HAP-1 (cell line): ENCODE data around the gene SELENOO.
A peak's percentile ranks its signal among the peaks of the same experiment; 100 is the strongest.

Experiments used
- DNase-seq, 2 experiments: peaks; one replicate each; pipeline ENCODE4 v3.0.0-alpha.2; 2016 to 2020; ENCODE audit warnings: low spot score in 2 of 2
- H3K27me3 ChIP-seq: fragments of 250-450 bp; sonication (Bioruptor Pico); 2 replicates; pipeline ENCODE4 v1.5.1; 2020; ENCODE audit warnings: low read depth, mild to moderate bottlenecking, moderate library complexity
- H3K36me3 ChIP-seq: fragments of 250-450 bp; sonication (Bioruptor Pico); replicated peaks from 2 replicates; pipeline ENCODE4 v1.5.1; 2020; ENCODE audit warnings: mild to moderate bottlenecking
- H3K4me1 ChIP-seq: fragments of 250-450 bp; sonication (Bioruptor Pico); 2 replicates; pipeline ENCODE4 v1.5.1; 2020; ENCODE audit warnings: mild to moderate bottlenecking
- H3K4me3 ChIP-seq: fragments of 250-450 bp; sonication (Bioruptor Pico); 2 replicates; pipeline ENCODE4 v1.5.1; 2020; ENCODE audit warnings: mild to moderate bottlenecking, moderate library complexity
- H3K9me3 ChIP-seq: fragments of 250-450 bp; sonication (Bioruptor Pico); 2 replicates; pipeline ENCODE4 v1.5.1; 2020; ENCODE audit warnings: mild to moderate bottlenecking, moderate library complexity
- in situ Hi-C: fragments of 300-500 bp; cut with MboI; formaldehyde crosslinking; loops from 3 replicates; pipeline ENCODE4 v1.14.3; 2020; ENCODE audit warnings: low sequenced_read_pairs, inconsistent platforms, mixed read lengths

Gene SELENOO

GRCh38 chr22:50185375-50186087 lies 15.3 kb upstream of the SELENOO start, which contains the start of gene TRABD:
TSS of gene TRABD (plus strand) at chr22:50185913. CDS start at chr22:50193061, 7,148 bp downstream.
- peak; percentile 84 to 91 for DNase-seq
- Histone ChIP-seq H3K36me3 (peaks cover 13% of the 10 kb centered on the region), H3K4me1 (peaks cover 17% of the 10 kb centered on the region), H3K9me3 (no peaks in the 10 kb centered on the region), H3K27me3 (no peaks in the 10 kb centered on the region), H3K4me3 (peak within 1 kb of the TSS; percentile 58)
- in situ Hi-C loops, result no loop called here

DNA sequence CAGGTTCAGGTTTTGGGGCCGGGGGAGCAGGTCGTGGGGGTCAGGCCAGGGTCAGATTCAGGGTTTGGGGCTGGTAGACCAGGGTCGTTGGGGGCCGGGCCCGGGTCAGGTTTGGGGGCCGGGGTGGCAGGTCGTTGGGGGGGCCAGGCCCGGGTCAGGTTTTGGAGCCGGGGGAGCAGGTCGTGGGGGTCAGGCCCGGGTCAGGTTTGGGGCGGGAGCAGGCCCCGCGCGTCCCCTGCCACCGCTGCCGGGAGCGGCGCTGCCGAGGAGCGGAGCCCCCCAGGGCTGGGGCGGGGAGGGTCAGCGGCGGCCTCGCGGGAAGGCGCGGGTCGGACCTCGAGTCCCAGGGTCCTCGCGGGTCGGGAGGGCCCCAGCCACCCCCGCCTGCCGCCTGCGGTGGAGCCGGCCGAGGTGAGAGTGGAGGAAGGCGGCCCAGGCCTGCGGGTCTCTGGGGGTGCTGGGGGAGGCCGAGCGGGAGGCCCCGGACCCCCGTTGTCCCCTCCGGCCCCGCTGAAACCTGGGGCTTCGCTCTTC lies 14.6 kb upstream of the SELENOO start:
- no peak for DNase-seq
- peaks cover 21% of the 10 kb centered on the region for H3K4me1 ChIP-seq
- H3K4me3 ChIP-seq, result peak overlapping the region; percentile 58
- no peaks in the 10 kb centered on the region for H3K9me3 ChIP-seq
- peaks cover 15% of the 10 kb centered on the region for H3K36me3 ChIP-seq
- in situ Hi-C loops, result no loop called here
- no peaks in the 10 kb centered on the region for H3K27me3 ChIP-seq

DNA sequence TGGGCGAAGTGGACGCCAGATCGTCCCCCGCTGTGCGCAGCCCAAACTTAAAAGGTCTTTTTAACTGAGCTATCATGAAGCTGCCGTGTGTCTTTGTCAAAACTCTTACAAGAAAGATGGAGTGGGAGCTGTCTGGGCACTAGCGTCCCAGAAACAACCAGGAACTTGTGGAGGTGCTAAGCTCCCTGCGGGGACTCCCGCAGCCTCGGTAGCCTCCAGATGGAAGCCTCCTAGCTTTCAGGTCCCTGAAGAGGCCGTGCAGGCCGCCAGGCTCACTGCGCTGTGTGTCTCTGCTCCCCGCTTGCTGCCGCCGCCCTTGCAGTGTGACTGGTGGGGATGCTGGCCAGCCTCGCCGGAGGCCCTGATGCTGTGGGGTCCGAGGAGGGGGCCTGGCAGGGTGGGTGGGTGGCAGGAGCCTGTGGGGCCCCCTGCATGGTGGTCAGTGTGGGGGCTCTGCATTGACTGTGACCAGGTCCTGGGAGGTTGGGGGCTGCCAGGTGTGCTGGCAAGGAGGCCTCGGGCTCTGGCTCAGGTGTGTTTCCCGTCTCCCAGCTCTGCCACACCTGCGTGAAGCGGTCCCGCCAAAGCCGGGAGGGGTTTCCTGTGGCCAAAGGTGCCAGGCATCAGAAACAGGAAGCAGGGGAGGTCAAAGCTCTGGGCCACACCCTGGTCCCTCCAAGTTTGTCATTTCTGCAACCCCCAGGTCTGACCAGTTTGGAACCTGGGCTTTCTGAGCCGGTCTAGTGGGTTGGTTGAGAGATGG lies 13.9 kb upstream of the SELENOO start:
- H3K36me3 ChIP-seq, result peaks cover 22% of the 10 kb centered on the region
- no peaks in the 10 kb centered on the region for H3K27me3 ChIP-seq
- peaks cover 21% of the 10 kb centered on the region for H3K4me1 ChIP-seq
- peak overlapping the region; percentile 58 for H3K4me3 ChIP-seq
- DNase-seq, result no peak
- in situ Hi-C loops, result no loop called here
- no peaks in the 10 kb centered on the region for H3K9me3 ChIP-seq

- Histone ChIP-seq H3K36me3 (peaks cover 31% of the 10 kb centered on the region), H3K4me1 (peaks cover 21% of the 10 kb centered on the region), H3K9me3 (no peaks in the 10 kb centered on the region), H3K4me3 (no peak overlapping the region), H3K27me3 (no peaks in the 10 kb centered on the region)
- DNase-seq, result no peak
- in situ Hi-C loops, result no loop called here
These were observed 12.5 kb upstream of the SELENOO start for GRCh38 chr22:50188356-50188755.

GRCh38 chr22:50189184-50189848 lies 11.5 kb upstream of the SELENOO start:
- Histone ChIP-seq H3K27me3 (no peaks in the 10 kb centered on the region), H3K4me1 (peaks cover 21% of the 10 kb centered on the region), H3K9me3 (no peaks in the 10 kb centered on the region), H3K36me3 (peaks cover 37% of the 10 kb centered on the region), H3K4me3 (no peak overlapping the region)
- DNase-seq, result no peak
- in situ Hi-C loops, result no loop called here

GRCh38 chr22:50189849-50190181 lies 11.0 kb upstream of the SELENOO start:
- H3K9me3 ChIP-seq, result no peaks in the 10 kb centered on the region
- no peak for DNase-seq
- peaks cover 21% of the 10 kb centered on the region for H3K4me1 ChIP-seq
- no peaks in the 10 kb centered on the region for H3K27me3 ChIP-seq
- peak overlapping the region; percentile 26 for H3K4me3 ChIP-seq
- H3K36me3 ChIP-seq, result peaks cover 42% of the 10 kb centered on the region
- in situ Hi-C loops, result no loop called here

GRCh38 chr22:50190182-50190940 lies 10.4 kb upstream of the SELENOO start:
- peak; percentile 44 to 81 for DNase-seq
- peaks cover 19% of the 10 kb centered on the region for H3K4me1 ChIP-seq
- H3K4me3 ChIP-seq, result peak overlapping the region; percentile 26
- H3K36me3 ChIP-seq, result peaks cover 46% of the 10 kb centered on the region
- no peaks in the 10 kb centered on the region for H3K9me3 ChIP-seq
- H3K27me3 ChIP-seq, result no peaks in the 10 kb centered on the region
- in situ Hi-C loops, result no loop called here

- in situ Hi-C loops, result no loop called here
These were observed 9.7 kb upstream of the SELENOO start for GRCh38 chr22:50190941-50191741.

DNA sequence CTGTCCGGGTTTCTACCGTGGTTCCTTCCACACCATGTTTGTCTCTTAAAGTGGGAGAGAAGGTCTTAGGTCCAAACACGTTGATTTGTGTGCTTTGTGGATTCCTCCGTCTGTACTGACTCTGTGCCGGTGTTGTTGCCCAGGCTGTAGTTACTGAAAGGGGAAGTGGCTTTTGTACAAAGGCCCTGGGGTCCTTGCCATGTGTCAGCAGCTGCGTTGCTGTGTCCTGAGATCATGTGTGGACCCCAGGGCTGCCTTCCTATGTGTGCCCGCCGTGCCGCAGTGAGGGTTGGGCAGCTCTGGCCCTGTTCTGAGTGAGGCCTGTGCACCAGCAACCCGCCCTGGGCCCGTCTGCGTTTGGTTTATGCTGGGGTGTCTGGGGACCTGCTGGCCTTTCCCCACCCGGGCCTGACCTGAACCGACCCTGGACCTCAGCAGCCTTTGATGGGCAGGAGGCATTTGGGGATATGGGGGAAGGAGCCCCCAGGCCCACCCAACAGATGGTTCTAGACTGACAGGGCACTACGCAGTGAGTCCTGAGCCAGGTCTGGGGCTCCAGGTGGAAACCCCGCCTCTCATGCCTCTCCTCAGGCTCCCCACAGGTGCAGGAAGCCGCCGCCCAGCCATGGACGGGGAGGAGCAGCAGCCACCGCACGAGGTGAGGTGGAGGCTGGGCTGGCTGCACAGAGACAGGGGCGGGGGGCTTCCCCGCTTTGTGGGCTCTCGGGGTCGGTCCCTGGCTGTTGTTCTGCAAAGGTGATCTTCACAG lies 8.2 kb upstream of the SELENOO start:
- H3K27me3 ChIP-seq, result no peaks in the 10 kb centered on the region
- no peak for DNase-seq
- peaks cover 59% of the 10 kb centered on the region for H3K36me3 ChIP-seq
- in situ Hi-C loops, result no loop called here
- no peaks in the 10 kb centered on the region for H3K9me3 ChIP-seq
- no peak overlapping the region for H3K4me3 ChIP-seq
- H3K4me1 ChIP-seq, result peaks cover 15% of the 10 kb centered on the region

More at GRCh38 chr22:50190941-50191741, 9.7 kb upstream of the SELENOO start:
- Histone ChIP-seq H3K9me3 (no peaks in the 10 kb centered on the region), H3K4me1 (peaks cover 19% of the 10 kb centered on the region), H3K36me3 (peaks cover 52% of the 10 kb centered on the region), H3K4me3 (peak overlapping the region; percentile 26), H3K27me3 (no peaks in the 10 kb centered on the region)
- no peak for DNase-seq

DNA sequence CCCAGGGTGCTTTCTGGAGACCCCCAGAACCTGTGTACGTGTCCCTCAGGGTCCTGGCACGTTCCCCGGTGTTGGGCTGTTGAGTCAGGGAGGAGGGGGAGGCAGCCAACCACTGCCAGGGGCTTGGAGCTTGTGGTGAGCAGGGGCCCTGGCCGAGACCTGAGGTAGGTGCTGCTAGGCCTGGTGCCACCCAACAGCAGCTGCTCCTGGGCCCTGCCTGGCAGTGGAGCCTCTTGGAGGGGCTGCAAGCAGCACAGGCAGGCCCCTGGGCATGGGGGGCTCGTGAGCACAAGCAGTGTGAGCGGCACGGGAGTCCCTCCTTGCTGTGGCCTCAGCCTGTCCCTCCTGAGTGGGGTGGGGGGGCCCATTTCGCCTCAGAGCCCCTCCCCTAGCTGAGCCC lies 7.2 kb upstream of the SELENOO start:
- in situ Hi-C loops, result no loop called here
- DNase-seq, result no peak
- no peaks in the 10 kb centered on the region for H3K9me3 ChIP-seq
- H3K4me1 ChIP-seq, result peaks cover 15% of the 10 kb centered on the region
- H3K36me3 ChIP-seq, result peaks cover 61% of the 10 kb centered on the region
- H3K4me3 ChIP-seq, result no peak overlapping the region
- H3K27me3 ChIP-seq, result no peaks in the 10 kb centered on the region

DNA sequence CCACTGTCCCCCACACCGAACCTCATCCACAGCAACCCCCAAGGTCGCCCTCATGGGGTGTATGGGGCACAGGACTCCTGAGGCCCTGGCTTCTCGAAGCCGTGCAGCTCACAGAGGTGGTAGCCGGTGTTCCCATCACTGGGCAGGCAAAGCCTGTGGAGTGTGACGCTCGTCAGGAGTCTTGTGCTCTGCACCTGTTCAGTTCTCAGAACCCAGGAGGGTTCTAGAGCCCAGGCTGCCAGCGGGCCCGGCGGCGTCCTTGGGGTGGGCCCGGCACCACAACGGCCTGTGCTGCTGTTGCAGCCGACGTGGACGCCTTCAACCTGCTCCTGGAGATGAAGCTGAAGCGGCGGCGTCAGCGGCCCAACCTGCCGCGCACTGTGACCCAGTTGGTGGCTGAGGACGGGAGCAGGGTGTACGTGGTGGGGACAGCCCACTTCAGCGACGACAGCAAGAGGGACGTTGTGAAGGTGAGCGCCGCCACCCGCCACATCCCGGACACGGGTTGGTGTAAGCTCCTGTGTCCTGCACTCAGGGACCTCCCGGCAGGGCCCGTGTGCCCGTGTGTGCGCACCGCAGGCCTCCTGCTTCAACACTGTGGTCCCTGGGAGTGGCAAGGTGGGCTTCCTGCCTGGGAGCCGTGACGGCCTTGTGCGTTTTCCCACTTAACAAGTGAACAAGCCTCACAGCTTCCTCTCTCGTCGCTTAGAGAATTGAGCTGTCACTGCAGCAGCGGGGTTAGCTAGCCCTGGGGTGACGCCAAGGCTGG lies 6.6 kb upstream of the SELENOO start:
- Histone ChIP-seq H3K27me3 (no peaks in the 10 kb centered on the region), H3K9me3 (no peaks in the 10 kb centered on the region), H3K4me3 (no peak overlapping the region), H3K36me3 (peaks cover 61% of the 10 kb centered on the region), H3K4me1 (peaks cover 15% of the 10 kb centered on the region)
- DNase-seq, result no peak
- in situ Hi-C loops, result no loop called here
